Measurements from ENCODE around the gene CPEB4. TPM values are rescaled to one million over a fixed set of nuclear protein-coding genes. Genes with fewer than 3 reads are reported as not detected.

The CPEB4 gene
- total RNA-seq, 4 donors from 2014 or later, result 7.2 to 24.1 (median 18.9) TPM

GRCh38 chr5:173928871-173929574 is 40.9 kb downstream of the CPEB4 start:
- no peaks in the 10 kb centered on the region for H3K9me3 ChIP-seq
- intact Hi-C loops (cut with DNase I; ENCODE audit: low total_unique reads), result no loop called here
- H3K4me3 ChIP-seq, result no peak overlapping the region
- DNase-seq, result no peak
- peaks cover 4 to 11% of the 10 kb centered on the region in 2 donors for H3K4me1 ChIP-seq
- no peaks in the 10 kb centered on the region for H3K36me3 ChIP-seq
- H3K27me3 ChIP-seq, result no peaks in the 10 kb centered on the region
- H3K27ac ChIP-seq, result no peak overlapping the region
- no peak for TF ChIP-seq CTCF (IDR thresholded peaks at IDR 0.05)
- no peak for TF ChIP-seq POLR2A (IDR thresholded peaks at IDR 0.05)

- Histone ChIP-seq H3K4me3 (no peak overlapping the region), H3K9me3 (no peaks in the 10 kb centered on the region), H3K4me1 (no peaks in the 10 kb centered on the region), H3K36me3 (no peaks in the 10 kb centered on the region), H3K27ac (no peak overlapping the region), H3K27me3 (no peaks in the 10 kb centered on the region)
- intact Hi-C loops (cut with DNase I; ENCODE audit: low total_unique reads), result no loop called here
- DNase-seq, result no peak
- TF ChIP-seq CTCF (IDR thresholded peaks at IDR 0.05) (no peak), POLR2A (IDR thresholded peaks at IDR 0.05) (no peak)
Measured at GRCh38 chr5:173932695-173933139, 44.6 kb downstream of the CPEB4 start.

GRCh38 chr5:173933901-173934300 is 45.8 kb downstream of the CPEB4 start:
- Histone ChIP-seq H3K9me3 (no peaks in the 10 kb centered on the region), H3K27me3 (no peaks in the 10 kb centered on the region)
- intact Hi-C loops (cut with DNase I; ENCODE audit: low total_unique reads), result no loop called here

GRCh38 chr5:173935396-173935795 is 47.2 kb downstream of the CPEB4 start:
- Histone ChIP-seq H3K4me3 (no peak overlapping the region), H3K9me3 (no peaks in the 10 kb centered on the region), H3K36me3 (no peaks in the 10 kb centered on the region), H3K27me3 (no peaks in the 10 kb centered on the region), H3K27ac (no peak overlapping the region), H3K4me1 (no peaks in the 10 kb centered on the region)
- intact Hi-C loops (cut with DNase I; ENCODE audit: low total_unique reads), result no loop called here
- no peak for DNase-seq
- TF ChIP-seq CTCF (IDR thresholded peaks at IDR 0.05) (no peak), POLR2A (IDR thresholded peaks at IDR 0.05) (no peak)

More at GRCh38 chr5:173933901-173934300, 45.8 kb downstream of the CPEB4 start:
- TF ChIP-seq CTCF (IDR thresholded peaks at IDR 0.05) (no peak), POLR2A (IDR thresholded peaks at IDR 0.05) (no peak)
- Histone ChIP-seq H3K4me3 (no peak overlapping the region), H3K27ac (no peak overlapping the region), H3K4me1 (no peaks in the 10 kb centered on the region), H3K36me3 (no peaks in the 10 kb centered on the region)
- DNase-seq, result no peak

GRCh38 chr5:173940269-173940668 is 52.1 kb downstream of the CPEB4 start:
- no peak overlapping the region for H3K27ac ChIP-seq
- H3K27me3 ChIP-seq, result no peaks in the 10 kb centered on the region
- H3K4me3 ChIP-seq, result no peak overlapping the region
- no peak for DNase-seq
- TF ChIP-seq POLR2A (IDR thresholded peaks at IDR 0.05) (no peak), CTCF (IDR thresholded peaks at IDR 0.05) (no peak)
- no peaks in the 10 kb centered on the region for H3K9me3 ChIP-seq
- intact Hi-C loops (cut with DNase I; ENCODE audit: low total_unique reads), result no loop called here
- no peaks in the 10 kb centered on the region for H3K4me1 ChIP-seq
- H3K36me3 ChIP-seq, result no peaks in the 10 kb centered on the region

All from uterus (tissue), 4 donors.